GM12872 (cell line): Measurements from ENCODE around the gene ZC3H18.

Source experiments
- CTCF ChIP-seq: IDR thresholded peaks from 3 replicates; pipeline ENCODE4 v1.5.1; 2011; ENCODE audit warnings: low read depth, mild to moderate bottlenecking, low read length, moderate library complexity; ENCODE audit not compliant: insufficient read depth

ZC3H18 gene

GRCh38 chr16:88530051-88530857 lies 39.9 kb upstream of the ZC3H18 start:
- no peak for TF ChIP-seq CTCF

- no peak for TF ChIP-seq CTCF
Measured at GRCh38 chr16:88530858-88531203, 39.4 kb upstream of the ZC3H18 start.

GRCh38 chr16:88531346-88531745 lies 38.9 kb upstream of the ZC3H18 start:
- no peak for TF ChIP-seq CTCF

GRCh38 chr16:88531931-88532433 lies 38.2 kb upstream of the ZC3H18 start:
- TF ChIP-seq CTCF: no peak

- TF ChIP-seq CTCF: no peak
Measured at GRCh38 chr16:88532434-88533241, 37.6 kb upstream of the ZC3H18 start.

- no peak for TF ChIP-seq CTCF
Measured at GRCh38 chr16:88533381-88533917, 36.8 kb upstream of the ZC3H18 start.

- no peak for TF ChIP-seq CTCF
Measured at GRCh38 chr16:88533932-88534637, 36.1 kb upstream of the ZC3H18 start.
